Ammon's horn (tissue), 1 donor: Measurements from ENCODE around the gene TSKS.

Experiments used
- DNase-seq: peaks from one replicate; pipeline ENCODE4 v3.0.0-alpha.2; 2016; ENCODE audit warnings: low spot score

TSKS gene

DNA sequence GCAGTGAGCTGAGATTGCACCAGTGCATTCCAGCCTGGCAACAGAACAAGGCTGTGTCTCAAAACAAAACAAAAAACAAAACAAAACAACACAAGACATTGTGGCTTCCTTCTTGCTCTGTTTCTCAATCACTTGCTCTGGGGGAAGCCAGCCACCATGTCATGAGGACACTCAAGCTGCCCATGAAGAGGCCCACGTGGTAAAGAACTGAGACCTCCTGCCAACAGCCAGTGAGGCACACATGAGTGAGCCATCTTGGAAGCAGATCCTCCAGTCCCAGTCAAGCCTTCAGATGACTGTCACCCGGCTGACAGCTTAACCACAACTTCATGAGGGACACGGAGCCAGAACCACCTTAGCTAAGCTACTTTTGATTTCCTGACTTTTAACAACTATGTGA, 47.0 kb downstream of the TSKS start:
- no peak for DNase-seq

DNA sequence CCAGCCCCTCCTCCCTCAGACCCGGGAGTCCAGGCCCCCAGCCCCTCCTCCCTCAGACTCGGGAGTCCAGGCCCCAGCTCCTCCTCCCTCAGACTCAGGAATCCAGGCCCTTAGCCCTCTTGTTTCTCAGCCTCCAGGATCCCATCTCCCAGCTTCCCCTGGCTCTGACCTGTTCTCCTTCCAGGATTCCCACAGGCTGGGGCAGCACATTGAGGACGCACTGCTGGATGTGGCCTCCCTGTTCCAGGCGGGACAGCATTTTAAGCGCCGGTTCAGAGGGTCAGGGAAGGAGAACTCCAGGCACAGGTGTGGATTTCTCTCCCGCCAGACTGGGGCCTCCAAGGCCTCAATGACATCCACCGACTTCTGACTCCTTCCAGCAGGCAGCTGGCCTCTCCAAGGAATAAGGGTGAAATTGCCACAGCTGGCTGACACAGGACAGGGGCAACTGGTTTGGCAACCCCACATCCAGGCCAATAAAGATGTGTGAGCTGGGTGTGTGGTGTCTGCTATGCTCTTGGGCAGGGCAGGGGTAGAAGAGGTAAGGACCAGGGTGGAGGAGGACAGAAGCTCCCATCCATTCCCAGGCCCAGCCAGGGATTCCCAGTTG, 49.8 kb downstream of the TSKS start:
- no peak for DNase-seq

DNA sequence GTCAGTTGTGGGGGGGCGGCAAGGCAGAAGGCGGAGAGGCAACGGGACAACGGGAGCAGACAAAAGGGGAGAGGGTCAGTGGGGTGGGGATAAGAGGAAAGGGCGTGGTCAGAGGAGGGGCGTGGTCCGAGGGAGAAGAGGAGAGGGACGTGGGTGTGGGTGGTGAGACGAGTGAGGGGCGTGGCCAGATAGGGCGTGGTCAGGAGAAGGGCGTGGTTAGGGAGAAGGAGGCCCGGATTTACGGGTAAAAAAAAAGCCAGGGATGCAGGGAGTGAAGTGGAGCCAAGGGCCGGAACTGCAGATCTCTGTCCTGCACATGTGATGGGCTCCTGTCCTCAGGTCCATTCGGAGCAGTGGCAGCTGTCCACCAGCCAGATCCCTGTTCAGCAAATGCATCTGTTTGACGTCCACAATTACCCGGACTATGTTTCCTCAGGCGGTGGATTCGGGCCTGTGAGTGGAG, 50.7 kb downstream of the TSKS start:
- no peak for DNase-seq

DNA sequence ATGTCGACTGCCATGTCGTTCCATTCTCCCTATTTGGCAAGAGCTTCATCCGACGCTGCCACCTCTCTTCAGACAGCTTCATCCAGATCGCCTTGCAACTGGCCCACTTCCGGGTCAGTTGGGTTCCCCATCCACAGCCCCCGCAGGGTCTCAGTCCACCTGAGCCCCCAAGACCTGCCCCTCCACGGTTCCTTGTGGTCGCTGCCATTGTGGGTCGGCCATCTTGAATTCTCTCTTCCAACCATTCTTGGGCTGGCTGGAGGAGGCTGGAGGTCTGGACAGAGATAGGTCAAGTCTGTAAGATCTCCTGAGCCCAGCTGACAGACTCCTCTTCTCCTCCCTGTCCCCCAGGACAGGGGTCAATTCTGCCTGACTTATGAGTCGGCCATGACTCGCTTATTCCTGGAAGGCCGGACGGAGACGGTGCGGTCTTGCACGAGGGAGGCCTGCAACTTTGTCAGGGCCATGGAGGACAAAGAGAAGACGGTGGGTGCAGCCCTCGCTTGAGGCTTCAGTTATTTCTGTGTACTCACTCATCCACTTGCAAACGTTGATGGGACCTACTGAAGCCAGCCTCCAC, 52.6 kb downstream of the TSKS start:
- DNase-seq, result no peak

DNA sequence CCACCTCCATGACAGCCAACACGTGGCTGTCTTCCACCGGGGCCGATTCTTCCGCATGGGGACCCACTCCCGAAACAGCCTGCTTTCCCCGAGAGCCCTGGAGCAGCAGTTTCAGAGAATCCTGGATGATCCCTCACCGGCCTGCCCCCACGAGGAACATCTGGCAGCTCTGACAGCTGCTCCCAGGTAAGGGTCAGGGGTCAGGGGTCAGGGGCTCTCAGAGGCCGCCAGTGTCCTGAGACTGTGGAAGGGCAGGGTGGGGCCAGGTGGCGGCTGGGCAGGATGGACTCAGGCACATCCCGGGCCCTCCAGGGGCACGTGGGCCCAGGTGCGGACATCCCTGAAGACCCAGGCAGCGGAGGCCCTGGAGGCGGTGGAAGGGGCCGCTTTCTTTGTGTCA, 57.2 kb downstream of the TSKS start:
- no peak for DNase-seq

DNA sequence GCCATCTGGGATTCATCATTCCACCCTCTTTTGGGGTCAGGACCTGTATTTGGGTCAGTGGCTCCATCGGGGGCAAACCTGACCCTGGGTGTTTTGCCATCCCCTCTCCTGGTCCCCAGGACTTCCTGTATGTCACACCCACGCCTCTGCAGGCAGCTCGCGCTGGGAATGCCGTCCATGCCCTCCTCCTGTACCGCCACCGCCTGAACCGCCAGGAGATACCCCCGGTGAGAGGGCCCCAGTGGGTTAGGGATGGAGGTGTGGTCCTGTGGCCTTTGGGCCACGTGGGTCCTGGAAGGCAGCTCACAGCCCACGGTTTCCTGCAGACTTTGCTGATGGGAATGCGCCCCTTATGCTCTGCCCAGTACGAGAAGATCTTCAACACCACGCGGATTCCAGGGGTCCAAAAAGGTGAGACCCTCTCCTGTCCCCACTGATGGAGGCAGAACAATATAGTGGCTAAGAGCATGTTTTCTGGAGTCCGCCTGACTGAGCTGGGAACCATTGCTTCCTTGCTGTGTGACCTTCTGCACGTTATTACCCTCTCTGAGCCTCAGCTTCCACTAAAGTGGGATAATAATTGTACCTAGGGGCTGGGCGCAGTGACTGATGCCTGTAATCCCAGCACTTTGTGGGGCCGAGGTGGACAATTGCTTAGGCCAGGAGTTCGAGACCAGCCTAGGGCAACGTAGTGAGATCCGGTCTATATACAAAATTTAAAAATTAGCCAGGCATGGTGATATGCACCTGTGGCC, 58.0 kb downstream of the TSKS start:
- no peak for DNase-seq

DNA sequence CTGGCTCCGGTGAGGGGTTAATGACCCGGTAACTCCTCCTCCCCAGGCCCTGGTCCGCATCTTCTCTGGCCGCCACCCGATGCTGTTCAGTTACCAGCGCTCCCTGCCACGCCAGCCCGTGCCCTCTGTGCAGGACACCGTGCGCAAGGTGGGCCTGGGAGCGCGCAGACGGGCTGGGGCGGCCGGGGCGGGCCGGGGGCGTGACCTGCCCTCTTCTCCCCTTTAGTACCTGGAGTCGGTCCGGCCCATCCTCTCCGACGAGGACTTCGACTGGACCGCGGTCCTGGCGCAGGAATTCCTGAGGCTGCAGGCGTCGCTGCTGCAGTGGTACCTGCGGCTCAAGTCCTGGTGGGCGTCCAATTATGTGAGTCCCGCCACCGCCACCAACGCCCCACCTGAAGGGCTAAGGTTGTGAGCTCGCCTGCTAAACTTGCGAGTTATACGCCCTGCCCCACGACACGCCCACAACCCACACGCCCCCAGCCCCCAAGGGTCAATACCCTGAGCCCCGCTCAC, 61.8 kb downstream of the TSKS start:
- DNase-seq, result no peak

DNA sequence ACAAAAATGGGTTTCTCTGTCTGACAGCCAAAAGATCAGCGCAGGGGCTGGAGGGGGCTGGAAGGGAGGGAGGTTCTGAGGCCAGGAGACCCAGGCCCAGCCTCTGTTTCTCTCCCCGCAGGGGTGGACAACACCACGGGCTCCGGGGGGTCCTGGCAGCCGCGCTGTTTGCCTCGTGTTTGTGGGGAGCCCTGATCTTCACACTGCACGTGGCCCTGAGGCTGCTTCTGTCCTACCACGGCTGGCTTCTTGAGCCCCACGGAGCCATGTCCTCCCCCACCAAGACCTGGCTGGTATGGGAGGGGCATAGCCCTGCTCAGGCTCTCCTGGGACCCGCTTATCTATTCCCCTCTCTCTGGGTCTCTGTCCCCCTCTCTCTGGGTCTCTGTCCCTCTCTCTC, 62.5 kb downstream of the TSKS start:
- DNase-seq, result no peak

DNA sequence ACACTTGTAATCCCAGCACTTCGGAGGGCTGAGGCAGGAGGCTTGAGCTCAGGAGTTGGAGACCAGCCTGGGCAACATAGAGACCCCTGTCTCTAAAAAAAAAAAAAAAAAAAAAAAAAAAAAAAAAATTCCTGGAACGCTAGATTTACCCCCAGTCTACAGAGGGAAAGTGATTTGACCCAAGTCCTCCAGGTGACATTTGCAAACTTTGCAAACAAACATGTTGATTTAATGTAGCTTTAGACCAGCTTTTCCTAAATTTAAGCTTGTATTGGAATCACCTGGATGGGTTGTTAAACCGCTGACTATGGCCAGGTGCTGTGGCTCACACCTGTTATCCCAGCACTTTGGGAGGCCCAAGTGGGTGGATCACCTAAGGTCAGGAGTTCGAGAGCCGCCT, 63.7 kb downstream of the TSKS start:
- DNase-seq, result no peak

DNA sequence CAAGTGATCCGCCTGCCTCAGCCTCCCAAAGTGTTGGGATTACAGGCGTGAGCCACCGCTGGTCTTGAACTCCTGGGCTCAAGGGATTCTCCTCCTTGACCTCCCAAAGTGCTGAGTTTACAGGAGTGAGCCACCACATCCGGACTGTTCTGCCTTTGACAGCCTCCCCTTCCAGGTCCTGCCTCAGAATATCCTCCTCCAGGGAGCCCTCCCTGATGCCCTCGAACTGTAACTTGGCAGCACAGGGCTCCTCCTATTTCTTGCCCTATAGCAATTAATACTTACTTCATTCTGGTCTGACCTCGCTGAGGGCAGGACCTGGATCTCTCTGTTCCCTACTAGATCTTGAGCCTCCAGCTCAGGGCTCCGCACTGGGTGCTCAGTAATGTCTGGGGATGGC, 66.2 kb downstream of the TSKS start:
- DNase-seq, result no peak

DNA sequence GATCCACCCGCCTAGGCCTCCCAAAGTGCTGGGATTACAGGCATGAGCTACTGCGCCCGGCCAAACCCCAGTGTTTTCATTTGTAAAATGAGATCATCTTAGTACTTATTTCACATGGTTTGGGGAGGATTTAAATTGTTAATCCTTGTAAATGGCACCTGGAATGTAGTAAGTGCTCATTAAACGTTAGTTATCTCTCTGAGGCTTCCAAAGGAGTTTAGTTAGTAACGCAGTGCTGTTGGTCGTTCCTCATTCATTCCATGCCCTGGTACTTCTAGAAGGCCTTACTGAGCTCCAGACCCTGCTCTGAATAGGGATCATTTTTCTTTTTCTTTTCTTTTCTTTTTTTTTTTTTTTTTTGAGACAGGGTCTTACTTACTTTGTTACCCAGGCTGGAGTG, 67.0 kb downstream of the TSKS start:
- no peak for DNase-seq

DNA sequence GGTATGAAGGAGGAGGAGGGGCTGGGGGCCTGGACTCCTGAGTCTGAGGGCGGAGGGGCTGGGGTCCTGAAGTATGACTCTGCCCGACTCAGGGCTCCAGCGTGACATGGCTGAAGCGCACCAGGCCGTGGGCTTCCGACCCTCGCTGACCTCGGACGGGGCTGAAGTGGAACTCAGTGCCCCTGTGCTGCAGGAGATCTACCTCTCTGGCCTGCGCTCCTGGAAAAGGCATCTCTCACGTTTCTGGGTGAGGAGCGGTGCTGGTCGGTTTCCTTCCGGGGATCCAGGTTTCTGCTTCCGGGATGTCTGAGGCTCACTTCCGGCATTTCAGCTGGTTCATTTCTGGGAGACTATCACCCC, 71.0 kb downstream of the TSKS start:
- DNase-seq, result no peak

DNA sequence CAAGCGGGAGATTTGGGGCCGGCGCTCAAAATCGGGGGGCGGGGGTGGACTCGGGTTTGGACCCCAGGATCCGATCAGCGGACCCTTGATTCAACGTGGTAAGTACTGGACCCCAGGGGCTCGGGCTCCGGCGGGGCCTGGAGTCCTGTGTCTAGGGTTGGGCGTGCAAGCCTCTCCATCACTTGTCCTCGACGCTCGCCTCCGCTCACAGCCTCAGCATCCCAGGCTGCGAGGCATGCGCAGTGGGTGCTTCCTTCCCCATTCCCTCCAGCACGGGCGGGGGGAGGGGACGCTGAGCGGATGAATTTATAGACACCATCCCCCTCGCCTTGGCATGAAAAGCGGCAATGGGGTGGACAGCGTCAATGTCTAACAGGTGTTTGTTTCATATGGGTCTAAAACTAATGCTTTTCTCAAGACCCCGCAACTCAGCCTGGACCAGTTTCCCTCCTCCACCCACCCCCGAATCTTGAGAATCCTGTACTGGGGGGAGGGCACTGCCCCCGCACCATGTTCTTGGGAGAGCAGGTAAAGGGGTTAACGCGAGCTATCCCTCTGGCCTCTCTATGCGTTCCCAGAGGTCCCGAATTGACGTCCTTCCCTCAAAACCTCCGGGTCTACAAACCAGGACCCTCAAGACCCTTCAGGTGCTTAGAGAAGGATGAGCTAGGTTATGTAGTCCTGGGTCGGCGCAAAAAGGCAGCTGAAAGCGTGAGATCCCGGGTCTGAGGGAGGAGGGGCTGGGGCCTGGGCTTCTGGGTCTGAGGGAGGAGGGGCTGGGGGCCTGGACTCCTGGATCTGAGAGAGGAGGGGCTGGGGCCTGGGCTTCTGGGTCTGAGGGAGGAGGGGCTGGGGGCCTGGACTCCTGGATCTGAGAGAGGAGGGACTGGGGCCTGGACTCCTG, 71.6 kb downstream of the TSKS start:
- peak; percentile 89 for DNase-seq

DNA sequence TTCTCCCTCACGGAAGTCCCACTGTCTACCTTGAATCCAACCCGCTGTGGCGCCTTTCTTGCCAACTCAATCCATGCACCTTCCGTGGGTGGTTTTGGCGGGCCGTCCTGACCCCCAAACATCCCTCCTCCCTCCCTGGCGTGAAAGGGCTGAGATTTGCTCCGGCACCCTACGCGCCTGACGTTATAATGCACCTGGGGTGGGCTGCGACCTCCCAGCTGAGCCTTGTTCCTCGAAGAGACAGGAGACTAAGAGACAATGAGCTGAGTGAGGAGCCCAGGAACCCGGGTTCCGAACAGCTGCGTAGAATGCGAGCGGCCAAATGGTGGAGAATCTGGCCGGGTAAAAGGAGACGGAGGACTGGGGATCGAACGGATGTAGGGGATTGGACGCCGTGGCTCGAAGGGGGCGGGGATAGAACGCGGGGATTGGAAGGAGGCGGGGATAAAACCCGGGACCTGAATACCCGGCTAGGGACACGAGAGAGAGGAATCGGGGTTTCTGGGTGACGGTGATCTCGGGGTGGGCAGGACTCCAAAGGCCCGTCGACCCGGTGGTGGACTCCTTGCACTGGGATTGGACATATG, 72.4 kb downstream of the TSKS start, which contains the start of gene CPT1C:
Gene CPT1C (plus strand): TSS at position 461 of the 587 bp plus-strand sequence. CDS start 1,137 bp downstream, outside the sequence.
- DNase-seq, result peak; percentile 93

DNA sequence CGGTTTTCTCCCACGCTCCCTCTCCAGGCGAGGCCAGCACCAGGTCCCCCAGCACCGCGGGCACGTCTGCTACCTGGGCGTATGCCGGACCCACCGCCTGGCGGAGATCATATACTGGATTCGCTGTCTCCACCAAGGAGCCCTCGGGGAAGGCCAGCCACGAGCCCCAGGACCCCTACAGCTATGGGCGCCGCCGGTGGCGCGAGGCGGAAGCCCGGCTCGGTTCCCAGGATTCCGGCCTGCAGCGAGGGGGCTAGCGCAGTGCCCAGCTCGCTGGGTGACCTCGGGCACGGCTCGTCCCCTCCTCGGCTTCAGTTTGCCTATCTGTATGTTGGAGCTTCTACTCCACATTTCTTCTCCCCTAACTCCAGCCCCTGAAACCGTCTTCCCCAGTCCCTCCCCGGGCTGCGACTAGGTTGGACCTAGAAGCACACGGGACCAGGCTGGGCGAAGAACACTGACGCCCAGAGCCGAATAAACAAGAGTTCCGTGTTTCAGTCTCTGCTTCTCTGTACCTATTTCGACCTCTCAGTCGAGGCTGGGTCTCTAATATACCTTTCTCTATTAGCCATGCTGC, 72.9 kb downstream of the TSKS start:
- DNase-seq, result no peak
